GM12801 (cell line): ENCODE measurements around the gene BRD8.

Experiments used
- CTCF ChIP-seq: IDR thresholded peaks from one replicate; pipeline ENCODE4 v1.5.1; 2011; ENCODE audit warnings: control low read depth; ENCODE audit not compliant: insufficient read length; ENCODE audit errors: extremely low read depth

The BRD8 gene

GRCh38 chr5:138128334-138128733 lies 50.1 kb downstream of the BRD8 start:
- TF ChIP-seq CTCF, result no peak

GRCh38 chr5:138115254-138115653 lies 63.2 kb downstream of the BRD8 start:
- no peak for TF ChIP-seq CTCF

GRCh38 chr5:138111937-138112336 lies 66.5 kb downstream of the BRD8 start:
- TF ChIP-seq CTCF, result no peak

- no peak for TF ChIP-seq CTCF
These were observed 67.2 kb downstream of the BRD8 start for GRCh38 chr5:138111181-138111580.

GRCh38 chr5:138110266-138110963 lies 68.0 kb downstream of the BRD8 start:
- TF ChIP-seq CTCF, result no peak

- no peak for TF ChIP-seq CTCF
These were observed 68.8 kb downstream of the BRD8 start for GRCh38 chr5:138109463-138110265.

- TF ChIP-seq CTCF, result no peak
These were observed 71.2 kb downstream of the BRD8 start for GRCh38 chr5:138107213-138107612.
